GM18526 (cell line): ENCODE results near the gene GRIP1.

ENCODE experiments used
- POLR2A ChIP-seq: IDR thresholded peaks from 3 replicates; pipeline ENCODE4 v1.6.1; 2011; ENCODE audit not compliant: insufficient read length; ENCODE audit errors: extremely low read depth

Gene GRIP1

DNA sequence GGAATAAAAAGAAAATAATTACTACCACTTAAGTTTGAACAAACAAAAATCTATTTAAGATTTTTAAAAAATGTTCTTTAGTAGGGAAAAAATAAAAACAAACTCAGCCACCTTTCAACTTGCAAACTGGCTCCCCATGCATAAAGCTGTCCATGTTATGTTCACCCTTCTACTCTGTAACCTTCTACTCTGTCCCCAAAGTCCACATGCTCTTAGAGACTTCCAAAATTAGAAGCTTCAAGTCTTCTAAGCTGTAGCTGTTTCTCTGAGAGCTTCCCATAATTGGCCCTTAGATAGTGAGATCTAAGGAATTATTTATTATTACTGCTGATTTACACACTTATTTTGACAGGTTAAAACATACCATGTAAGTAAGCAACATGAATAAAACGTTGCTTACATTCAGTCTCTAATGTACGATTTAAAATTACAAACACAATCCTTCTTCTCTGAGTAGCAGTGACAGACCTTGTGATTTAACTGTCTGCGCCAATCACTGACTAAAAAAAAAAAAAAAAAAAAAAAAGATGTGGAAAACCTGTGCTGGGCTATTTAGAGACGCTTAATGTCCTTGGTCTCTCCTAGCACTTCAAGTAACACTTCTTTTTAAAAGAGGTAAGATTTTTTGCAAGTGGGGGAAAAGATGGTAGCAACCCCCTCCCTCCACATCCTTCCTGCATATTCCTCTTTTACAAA, 28.3 kb upstream of the GRIP1 start:
- TF ChIP-seq POLR2A, result no peak

DNA sequence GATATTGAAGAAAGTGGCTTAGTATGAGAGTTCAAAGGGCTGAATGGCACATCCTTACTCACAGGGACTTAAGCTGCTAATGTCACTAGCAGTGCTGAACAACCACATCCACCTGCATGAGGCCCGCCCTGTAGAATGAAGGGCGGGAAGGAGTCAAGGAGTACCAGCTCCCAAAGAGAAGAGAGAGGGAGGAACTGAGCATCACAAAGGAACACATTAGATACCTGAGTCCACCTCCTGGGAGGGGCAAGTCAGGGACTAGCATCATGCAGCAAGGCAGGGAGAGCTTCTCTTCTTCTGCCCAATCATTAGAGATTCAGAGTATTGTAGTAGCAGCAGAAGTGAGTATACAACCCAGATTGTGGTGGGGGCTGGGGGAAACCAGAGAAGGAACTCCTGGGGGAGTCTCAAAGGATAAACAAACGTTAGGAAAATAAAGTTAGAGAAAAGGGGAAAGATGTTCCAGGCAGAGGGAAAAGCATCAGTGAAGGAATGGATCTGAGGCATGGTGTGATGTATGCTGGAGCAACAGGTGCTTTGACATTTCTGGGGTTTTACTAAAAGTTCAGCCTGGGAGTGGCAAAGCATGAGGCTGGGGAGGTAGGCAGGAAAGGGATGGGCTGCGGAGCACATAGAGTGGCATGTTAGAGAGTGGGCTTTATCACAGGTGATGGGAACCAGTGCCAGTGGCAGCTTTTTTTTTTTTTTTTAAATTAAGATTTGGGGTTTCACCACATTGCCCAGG, 21.0 kb upstream of the GRIP1 start:
- no peak for TF ChIP-seq POLR2A

DNA sequence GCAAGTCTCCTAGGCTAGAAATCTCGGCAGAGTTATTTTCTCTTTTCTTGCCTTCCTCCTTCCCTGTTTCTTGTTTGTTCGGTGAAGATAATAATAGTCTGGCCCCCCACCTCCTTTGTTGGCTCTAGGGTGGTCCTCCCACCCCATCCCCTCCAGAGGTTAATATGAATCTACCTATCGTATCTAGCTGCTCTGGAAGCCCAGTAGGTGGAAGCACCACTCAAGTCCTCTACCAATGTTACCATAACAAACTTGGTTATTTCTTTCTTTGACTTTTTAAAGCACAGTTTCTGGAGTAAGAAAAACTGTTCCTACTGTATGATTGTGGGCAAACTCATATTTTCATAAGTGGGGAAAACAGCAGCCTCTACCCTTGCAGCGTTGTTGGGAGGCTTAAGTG, 19.7 kb upstream of the GRIP1 start:
- TF ChIP-seq POLR2A, result no peak

DNA sequence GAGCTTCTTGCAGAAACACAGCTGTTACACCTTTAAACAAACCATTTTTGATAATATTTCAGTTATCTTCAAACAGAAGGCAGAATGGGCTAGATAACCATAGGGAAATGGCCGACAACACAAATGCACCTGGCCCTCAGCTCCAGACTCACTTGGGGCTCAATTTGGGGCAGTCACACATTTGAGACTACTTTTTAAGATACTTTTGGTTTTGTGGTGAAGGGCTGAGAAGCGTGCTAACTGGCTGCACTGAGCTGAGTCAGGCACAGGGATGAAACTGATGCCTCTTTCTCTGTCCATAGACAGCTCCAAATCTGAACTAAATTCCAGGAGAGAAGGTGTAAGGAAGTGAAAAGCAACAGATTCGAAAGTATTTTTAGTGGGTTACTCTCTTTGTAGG, 18.5 kb upstream of the GRIP1 start:
- TF ChIP-seq POLR2A, result no peak

DNA sequence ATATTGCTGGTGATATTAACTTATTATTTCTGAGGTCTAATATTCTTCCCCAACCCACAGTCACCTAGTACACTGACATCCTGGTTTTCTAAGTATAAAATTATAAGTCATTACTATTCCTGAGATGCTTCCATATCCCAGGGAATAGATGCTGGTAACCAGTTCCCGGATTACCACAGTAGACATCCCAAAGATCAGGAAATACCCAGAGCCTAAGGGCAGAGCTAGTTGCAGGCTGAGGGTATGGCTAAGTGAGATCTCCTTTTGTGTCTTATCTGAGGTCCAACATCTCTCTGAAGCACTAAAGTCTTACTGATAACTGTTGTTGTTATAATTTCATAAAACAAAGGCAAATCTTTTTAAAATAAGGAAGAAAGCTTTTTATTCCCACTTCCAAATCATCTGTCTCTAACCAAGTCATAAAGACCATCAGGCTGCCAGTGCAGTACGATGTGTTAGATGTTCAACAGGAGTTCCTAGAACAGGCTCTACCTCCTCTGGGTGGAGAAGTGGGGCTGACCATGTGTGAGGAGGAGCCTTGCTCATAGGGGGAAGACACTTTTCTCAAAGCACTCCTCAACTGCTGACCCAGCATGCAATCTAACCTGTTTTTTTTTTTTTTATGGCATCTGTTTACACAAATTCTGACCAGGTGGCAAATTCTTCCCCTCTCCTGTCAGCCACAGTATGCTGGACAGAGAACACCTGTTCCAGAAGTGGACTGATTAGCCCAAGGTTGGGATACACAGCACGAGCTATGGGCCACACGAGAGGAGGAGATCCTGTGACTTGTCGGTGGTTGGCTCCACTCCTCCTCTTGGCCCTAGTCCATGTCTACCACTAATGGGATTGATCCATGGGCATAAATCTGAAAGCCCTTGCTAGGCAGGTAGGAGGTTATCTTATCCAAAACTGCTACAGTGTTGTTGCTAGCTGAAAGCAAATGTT, 16.1 kb upstream of the GRIP1 start:
- no peak for TF ChIP-seq POLR2A

DNA sequence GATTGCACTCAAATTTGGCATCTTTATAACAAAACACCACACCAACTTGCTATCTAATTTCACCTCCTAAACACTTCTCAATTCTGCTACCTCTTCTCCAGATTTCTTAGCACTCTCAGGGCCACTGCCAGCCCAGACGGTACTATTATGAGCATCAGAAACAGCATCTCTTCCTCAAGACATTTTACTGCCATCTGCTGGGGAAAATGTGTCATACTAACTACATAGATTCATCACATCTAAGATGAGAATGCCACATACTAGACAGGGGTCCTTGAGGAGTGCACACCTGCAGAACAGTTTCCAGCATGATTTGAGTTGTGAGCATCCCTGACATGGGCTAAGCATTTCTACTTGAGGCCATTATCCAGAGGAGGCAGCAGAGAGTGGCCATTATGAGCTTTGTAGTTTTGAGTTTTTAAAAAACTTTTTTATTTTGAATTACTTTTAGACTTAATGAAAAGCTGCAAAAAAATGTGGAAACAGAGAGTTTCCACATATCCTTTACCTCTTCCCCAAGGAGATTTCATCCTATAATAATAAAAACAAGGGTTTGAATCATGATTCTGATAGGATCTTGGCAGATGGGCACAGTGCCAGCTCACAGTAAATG, 15.1 kb upstream of the GRIP1 start:
- no peak for TF ChIP-seq POLR2A

DNA sequence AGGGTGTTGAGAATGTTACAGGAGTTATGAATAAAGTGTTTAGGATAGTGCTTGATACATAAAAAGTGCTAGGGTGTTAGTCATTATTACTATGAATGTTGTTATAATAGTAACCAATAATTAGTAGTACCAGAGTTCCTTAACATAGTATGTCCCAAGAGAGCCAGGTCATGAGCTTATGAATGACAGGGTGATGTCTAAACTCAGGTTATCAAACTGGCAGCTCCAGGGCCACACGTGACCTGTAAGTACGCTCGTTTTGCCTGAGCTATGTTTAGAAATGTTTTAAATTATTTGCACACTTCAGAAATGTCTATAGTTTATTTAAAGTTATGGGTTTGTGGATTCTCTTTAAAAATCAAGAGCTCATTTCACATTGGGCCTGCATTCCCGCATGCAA, 14.1 kb upstream of the GRIP1 start:
- TF ChIP-seq POLR2A, result no peak

DNA sequence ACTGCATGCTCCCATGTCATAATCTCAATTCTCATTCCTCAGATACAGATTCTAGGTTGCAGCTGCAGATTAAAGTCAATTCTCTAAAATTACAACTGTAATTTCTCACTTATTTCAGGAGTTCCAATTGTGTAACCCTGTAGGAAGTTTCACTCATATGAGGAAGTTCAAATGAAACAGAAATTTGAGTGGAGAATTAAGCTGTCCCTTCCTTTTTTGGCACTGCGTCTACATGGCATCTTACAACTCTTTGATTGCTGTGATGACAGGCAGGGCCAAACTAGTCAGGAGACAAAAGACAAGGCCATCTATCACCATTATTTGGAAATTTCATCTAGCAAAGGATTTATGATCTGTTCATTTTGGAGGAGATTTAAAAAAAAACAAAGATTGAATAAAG, 13.3 kb upstream of the GRIP1 start:
- no peak for TF ChIP-seq POLR2A

DNA sequence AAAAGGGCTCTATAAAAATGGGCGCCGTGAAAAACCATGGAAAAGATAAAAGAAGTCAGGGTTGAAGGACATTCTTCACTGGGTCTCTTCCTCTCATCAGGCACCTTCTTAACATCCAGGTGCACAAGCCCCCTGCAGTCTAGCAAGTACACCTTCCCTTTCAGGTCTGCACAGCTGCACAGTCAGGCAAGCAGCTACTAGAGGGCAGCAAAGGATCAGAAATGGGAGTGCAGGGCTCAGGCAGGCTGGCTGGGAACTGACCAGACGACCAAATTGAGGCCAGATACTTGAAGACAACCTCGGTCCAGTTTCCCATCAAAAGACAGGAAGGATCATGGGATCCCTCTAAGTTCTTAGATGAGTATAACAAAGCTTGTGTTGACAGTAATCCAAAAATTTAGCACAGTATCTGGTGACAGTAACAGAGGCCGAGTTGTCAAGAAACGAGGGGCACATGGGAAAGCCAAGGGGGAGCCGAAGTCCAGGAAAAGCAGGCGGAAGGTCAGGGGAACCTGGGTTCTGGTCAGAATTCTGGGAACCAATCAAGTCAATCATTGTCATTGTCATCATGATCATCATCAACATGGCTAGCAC, 10.1 kb upstream of the GRIP1 start:
- TF ChIP-seq POLR2A, result no peak

DNA sequence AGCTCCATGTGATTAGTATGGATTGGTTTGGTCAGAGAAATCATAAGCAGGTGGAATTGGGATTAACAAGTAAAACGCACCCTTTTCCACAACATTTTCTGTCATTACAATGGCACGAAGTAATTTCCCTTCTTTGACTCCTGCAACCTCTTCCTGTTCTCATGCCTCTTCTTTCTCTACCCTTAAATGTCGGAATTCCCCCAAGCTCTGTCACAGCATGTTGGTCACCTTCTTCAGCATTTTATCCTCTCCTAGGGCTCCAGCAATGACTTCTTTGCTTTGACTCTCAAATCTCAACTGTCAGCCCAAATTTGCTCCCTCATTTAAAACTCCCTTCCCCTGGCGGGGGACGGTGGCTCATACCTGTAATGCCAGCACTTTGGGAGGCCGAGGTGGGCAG, 5.3 kb upstream of the GRIP1 start:
- TF ChIP-seq POLR2A, result no peak

DNA sequence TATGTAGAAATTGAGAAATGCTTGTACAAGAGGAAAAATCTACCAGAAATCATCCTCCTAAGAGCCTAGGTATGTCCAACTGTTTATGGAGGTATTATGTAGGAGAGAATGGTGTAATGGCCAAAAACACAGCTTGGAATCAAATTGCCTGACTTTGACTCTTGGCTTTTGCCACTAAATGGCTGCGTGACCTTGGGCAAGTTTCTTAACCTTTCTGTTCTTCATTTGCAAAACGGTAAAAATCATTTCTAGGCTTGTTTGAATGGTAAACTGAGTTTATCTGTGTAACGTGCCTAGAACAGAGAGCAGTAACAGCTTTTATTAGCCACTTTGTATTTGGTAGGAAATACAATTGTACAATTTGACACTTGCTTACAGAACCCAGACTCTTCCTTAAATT, 4.9 kb upstream of the GRIP1 start:
- TF ChIP-seq POLR2A, result no peak

DNA sequence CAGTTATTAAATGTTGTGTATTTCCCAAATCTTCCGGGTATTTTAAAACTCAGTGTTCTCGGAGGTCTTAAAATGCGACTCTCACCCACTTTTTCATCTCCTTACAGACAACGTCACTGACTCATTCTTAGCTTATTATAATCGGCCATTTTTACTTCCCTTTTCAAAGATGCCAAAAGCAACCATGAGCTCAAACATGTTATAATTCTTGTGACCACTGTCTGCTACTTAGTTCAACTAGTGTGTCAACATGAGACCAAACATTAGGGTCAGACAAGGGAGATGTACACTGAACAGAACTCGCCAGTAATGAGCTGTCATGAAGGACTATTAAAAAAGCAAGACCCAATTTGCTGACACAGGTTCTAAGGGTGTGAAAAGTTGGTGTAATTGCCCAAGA, 4.2 kb upstream of the GRIP1 start:
- TF ChIP-seq POLR2A, result no peak

DNA sequence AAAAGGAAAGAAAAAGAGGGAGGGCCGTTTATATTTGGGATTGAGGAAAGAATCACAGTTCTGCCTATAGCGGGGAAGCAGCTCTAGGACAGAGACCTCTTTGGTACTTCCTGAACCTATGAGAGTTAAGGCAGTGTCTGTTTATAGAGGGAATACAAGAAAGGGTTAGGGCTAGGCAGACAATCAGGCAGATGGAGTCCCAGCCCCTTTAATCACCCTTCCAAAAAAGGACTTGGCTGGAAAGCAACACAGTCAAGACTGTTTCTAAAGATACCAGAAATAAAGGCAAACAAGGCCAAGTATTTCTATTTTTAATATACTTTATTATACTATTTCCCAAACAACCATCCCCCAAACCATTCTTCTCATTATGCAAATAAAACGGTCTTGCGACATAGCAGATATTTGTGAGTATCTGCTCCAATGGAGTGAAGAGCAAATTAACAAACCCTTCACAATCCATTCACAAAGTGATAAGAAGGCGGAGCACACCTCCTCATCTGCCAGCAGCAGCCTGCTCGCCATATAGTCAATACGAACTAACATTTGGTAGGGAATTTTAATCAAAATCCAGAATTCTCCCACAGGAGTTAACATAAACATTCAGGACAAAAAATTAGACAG, 697 bp upstream of the GRIP1 start:
- no peak for TF ChIP-seq POLR2A

DNA sequence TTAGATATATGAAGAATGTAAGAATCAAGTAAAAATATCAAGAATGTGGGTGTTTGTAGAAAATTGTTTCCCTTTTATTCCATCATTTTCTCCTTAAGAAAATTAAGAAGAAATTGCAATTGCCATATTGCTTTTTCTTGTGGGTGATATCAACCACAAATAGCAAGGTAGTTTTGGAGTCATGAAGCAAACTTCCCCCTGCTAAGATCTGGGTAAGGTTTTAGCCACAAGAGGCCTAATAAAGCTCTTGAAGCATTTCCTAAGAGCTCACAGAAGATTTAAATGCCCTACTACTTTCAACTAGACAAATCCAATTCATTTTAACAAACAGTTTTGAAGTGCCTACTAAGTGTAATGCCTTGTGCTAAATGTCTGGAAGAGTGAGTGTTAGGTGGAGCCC, 2.6 kb downstream of the GRIP1 start:
- no peak for TF ChIP-seq POLR2A
